Measurements from ENCODE around the gene PAK5. TPM values are rescaled to one million over a fixed set of nuclear protein-coding genes. Genes with fewer than 3 reads are reported as not detected.

The PAK5 gene
- total RNA-seq, 1 donor from 2014 or later: 0.16 TPM

GRCh38 chr20:9815632-9816031, 23.2 kb downstream of the PAK5 start:
- Histone ChIP-seq H3K79me2 (ENCODE audit: insufficient read depth, low read length) (no peaks in the 10 kb centered on the region), H4K20me1 (ENCODE audit: insufficient read depth, low read length) (no peaks in the 10 kb centered on the region), H3K4me3 (ENCODE audit: insufficient read depth, low read depth, low read length) (no peak overlapping the region), H2AFZ (ENCODE audit: low read depth, low read length) (no peak overlapping the region), H3K4me2 (ENCODE audit: low read length) (no peak overlapping the region), H3K9me3 (ENCODE audit: insufficient read depth, low read depth, low read length) (no peaks in the 10 kb centered on the region), H3K36me3 (ENCODE audit: insufficient read depth, low read length) (no peaks in the 10 kb centered on the region), H3K27ac (ENCODE audit: low read depth, low read length) (no peak overlapping the region), H3K4me1 (ENCODE audit: insufficient read depth, low read length) (no peaks in the 10 kb centered on the region), H3K27me3 (ENCODE audit: insufficient read depth, low read length) (no peaks in the 10 kb centered on the region), H3K9ac (ENCODE audit: low read length) (no peak overlapping the region)
- H3K9me3 Mint-ChIP-seq (ENCODE audit: unreplicated experiment): no peaks in the 10 kb centered on the region
- H3K27ac Mint-ChIP-seq (ENCODE audit: unreplicated experiment): no peak overlapping the region
- no peaks in the 10 kb centered on the region for H3K36me3 Mint-ChIP-seq (ENCODE audit: low read depth, unreplicated experiment)
- no peak for DNase-seq (ENCODE audit: low read depth)
- H3K4me3 Mint-ChIP-seq (ENCODE audit: unreplicated experiment): no peak overlapping the region
- FAIRE-seq: no peak
- H3K4me1 Mint-ChIP-seq (ENCODE audit: low read depth, unreplicated experiment): no peaks in the 10 kb centered on the region
- no peaks in the 10 kb centered on the region for H3K27me3 Mint-ChIP-seq (ENCODE audit: low read depth, unreplicated experiment)
- TF ChIP-seq CTCF (IDR thresholded peaks at IDR 0.05; ENCODE audit: insufficient read depth, low read depth, low read length) (no peak), EZH2 (IDR thresholded peaks at IDR 0.05; ENCODE audit: insufficient read depth, low read length) (no peak)

GRCh38 chr20:9810738-9811137, 28.1 kb downstream of the PAK5 start:
- no peaks in the 10 kb centered on the region for H3K27me3 Mint-ChIP-seq (ENCODE audit: low read depth, unreplicated experiment)
- no peaks in the 10 kb centered on the region for H3K27me3 ChIP-seq (ENCODE audit: insufficient read depth, low read length)
- no peak for TF ChIP-seq CTCF (IDR thresholded peaks at IDR 0.05; ENCODE audit: insufficient read depth, low read depth, low read length)
- no peak for TF ChIP-seq EZH2 (IDR thresholded peaks at IDR 0.05; ENCODE audit: insufficient read depth, low read length)
- no peaks in the 10 kb centered on the region for H3K4me1 Mint-ChIP-seq (ENCODE audit: low read depth, unreplicated experiment)
- H2AFZ ChIP-seq (ENCODE audit: low read depth, low read length): no peak overlapping the region
- no peaks in the 10 kb centered on the region for H3K9me3 ChIP-seq (ENCODE audit: insufficient read depth, low read depth, low read length)
- H3K36me3 Mint-ChIP-seq (ENCODE audit: low read depth, unreplicated experiment): no peaks in the 10 kb centered on the region
- DNase-seq (ENCODE audit: low read depth) (no peak), FAIRE-seq (no peak)
- H3K4me1 ChIP-seq (ENCODE audit: insufficient read depth, low read length): no peaks in the 10 kb centered on the region
- H3K36me3 ChIP-seq (ENCODE audit: insufficient read depth, low read length): no peaks in the 10 kb centered on the region
- H3K27ac Mint-ChIP-seq (ENCODE audit: unreplicated experiment): no peak overlapping the region
- H3K4me2 ChIP-seq (ENCODE audit: low read length): no peak overlapping the region
- no peaks in the 10 kb centered on the region for H4K20me1 ChIP-seq (ENCODE audit: insufficient read depth, low read length)
- H3K27ac ChIP-seq (ENCODE audit: low read depth, low read length): no peak overlapping the region
- H3K4me3 Mint-ChIP-seq (ENCODE audit: unreplicated experiment): no peak overlapping the region
- no peaks in the 10 kb centered on the region for H3K9me3 Mint-ChIP-seq (ENCODE audit: unreplicated experiment)
- no peak overlapping the region for H3K9ac ChIP-seq (ENCODE audit: low read length)
- H3K4me3 ChIP-seq (ENCODE audit: insufficient read depth, low read depth, low read length): no peak overlapping the region
- no peaks in the 10 kb centered on the region for H3K79me2 ChIP-seq (ENCODE audit: insufficient read depth, low read length)

DNA sequence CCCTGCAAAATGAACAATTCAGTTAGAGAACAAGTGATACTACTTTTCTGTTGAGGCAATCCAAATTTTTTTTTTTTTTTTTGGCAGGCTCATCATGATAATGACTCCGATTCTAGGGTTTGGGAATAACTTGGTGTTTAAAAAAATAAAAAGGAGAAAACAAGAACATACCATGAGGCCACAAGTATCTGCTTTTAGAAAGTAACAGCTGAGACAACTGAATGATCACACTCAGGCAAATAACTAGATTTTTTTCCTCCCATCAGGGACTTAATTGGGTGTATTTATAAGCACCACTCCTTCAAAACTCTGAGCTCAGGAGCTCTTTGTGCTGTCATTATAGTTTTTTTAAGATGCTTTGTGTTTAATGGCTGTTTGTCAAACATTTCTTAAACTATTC, 29.6 kb downstream of the PAK5 start:
- Histone ChIP-seq H3K27ac (ENCODE audit: low read depth, low read length) (no peak overlapping the region), H3K36me3 (ENCODE audit: insufficient read depth, low read length) (no peaks in the 10 kb centered on the region), H3K4me3 (ENCODE audit: insufficient read depth, low read depth, low read length) (no peak overlapping the region), H3K9me3 (ENCODE audit: insufficient read depth, low read depth, low read length) (no peaks in the 10 kb centered on the region), H3K4me2 (ENCODE audit: low read length) (no peak overlapping the region), H4K20me1 (ENCODE audit: insufficient read depth, low read length) (no peaks in the 10 kb centered on the region), H3K9ac (ENCODE audit: low read length) (no peak overlapping the region), H3K79me2 (ENCODE audit: insufficient read depth, low read length) (no peaks in the 10 kb centered on the region), H3K27me3 (ENCODE audit: insufficient read depth, low read length) (no peaks in the 10 kb centered on the region), H3K4me1 (ENCODE audit: insufficient read depth, low read length) (no peaks in the 10 kb centered on the region), H2AFZ (ENCODE audit: low read depth, low read length) (no peak overlapping the region)
- no peaks in the 10 kb centered on the region for H3K36me3 Mint-ChIP-seq (ENCODE audit: low read depth, unreplicated experiment)
- no peak overlapping the region for H3K4me3 Mint-ChIP-seq (ENCODE audit: unreplicated experiment)
- no peaks in the 10 kb centered on the region for H3K9me3 Mint-ChIP-seq (ENCODE audit: unreplicated experiment)
- TF ChIP-seq CTCF (IDR thresholded peaks at IDR 0.05; ENCODE audit: insufficient read depth, low read depth, low read length) (no peak), EZH2 (IDR thresholded peaks at IDR 0.05; ENCODE audit: insufficient read depth, low read length) (no peak)
- no peak overlapping the region for H3K27ac Mint-ChIP-seq (ENCODE audit: unreplicated experiment)
- no peak for DNase-seq (ENCODE audit: low read depth)
- H3K27me3 Mint-ChIP-seq (ENCODE audit: low read depth, unreplicated experiment): no peaks in the 10 kb centered on the region
- H3K4me1 Mint-ChIP-seq (ENCODE audit: low read depth, unreplicated experiment): no peaks in the 10 kb centered on the region
- no peak for FAIRE-seq
